KMS-11 (cell line): ENCODE measurements around the gene TMPRSS6.

Experiments
- H2AFZ ChIP-seq: fragments of 200-600 bp; sonication (generic); 2 replicates; pipeline ENCODE4 v1.6.1; 2016; ENCODE audit warnings: antibody characterized with exemption, mixed run types, low read depth
- H3K27ac ChIP-seq: fragments of 200-600 bp; sonication (generic); 2 replicates; pipeline ENCODE4 v1.6.1; 2016; ENCODE audit warnings: mild to moderate bottlenecking, mixed run types
- H3K27me3 ChIP-seq: fragments of 200-600 bp; sonication (generic); 2 replicates; pipeline ENCODE4 v1.6.1; 2017; ENCODE audit warnings: mild to moderate bottlenecking, low read depth, mixed run types, moderate library complexity; ENCODE audit not compliant: insufficient read depth
- H3K36me3 ChIP-seq: fragments of 200-600 bp; sonication (generic); 2 replicates; pipeline ENCODE4 v1.6.1; 2017; ENCODE audit warnings: mild to moderate bottlenecking, mixed run types; ENCODE audit not compliant: insufficient read depth
- H3K4me1 ChIP-seq: fragments of 200-600 bp; sonication (generic); 2 replicates; pipeline ENCODE4 v1.6.1; 2016; ENCODE audit warnings: mild to moderate bottlenecking, low read depth, mixed run types; ENCODE audit not compliant: poor library complexity, severe bottlenecking
- H3K4me2 ChIP-seq: fragments of 200-600 bp; sonication (generic); 2 replicates; pipeline ENCODE4 v1.7.0; 2016; ENCODE audit warnings: mild to moderate bottlenecking, mixed run types
- H3K4me3 ChIP-seq: fragments of 200-600 bp; sonication (generic); IDR thresholded peaks from 2 replicates; pipeline ENCODE4 v1.6.1; 2017; ENCODE audit warnings: low read depth, low read length, mixed read lengths; ENCODE audit not compliant: insufficient read depth
- H3K79me2 ChIP-seq: fragments of 200-600 bp; sonication (generic); 2 replicates; pipeline ENCODE4 v1.6.1; 2016; ENCODE audit warnings: low read depth, mixed run types; ENCODE audit not compliant: insufficient read depth
- H3K9ac ChIP-seq: fragments of 200-600 bp; sonication (generic); 2 replicates; pipeline ENCODE4 v1.6.1; 2016; ENCODE audit warnings: mild to moderate bottlenecking, mixed run types
- H4K20me1 ChIP-seq: fragments of 200-600 bp; sonication (generic); 2 replicates; pipeline ENCODE4 v1.6.1; 2016; ENCODE audit warnings: mild to moderate bottlenecking, mixed run types; ENCODE audit not compliant: insufficient read depth
- CTCF ChIP-seq: fragments of 200-600 bp; sonication (generic); conservative IDR thresholded peaks from 2 replicates; pipeline ENCODE4 v1.6.1; 2017; ENCODE audit warnings: low read depth, mild to moderate bottlenecking, antibody characterized with exemption, low read length, moderate library complexity, mixed read lengths

TMPRSS6 gene

GRCh38 chr22:37057796-37058510 is 51.6 kb downstream of the TMPRSS6 start:
- no peak overlapping the region for H3K9ac ChIP-seq
- TF ChIP-seq CTCF: no peak
- H4K20me1 ChIP-seq: no peaks in the 10 kb centered on the region
- no peak overlapping the region for H3K27ac ChIP-seq
- H3K27me3 ChIP-seq: no peaks in the 10 kb centered on the region
- H3K4me2 ChIP-seq: no peak overlapping the region
- H2AFZ ChIP-seq: no peak overlapping the region
- no peaks in the 10 kb centered on the region for H3K79me2 ChIP-seq
- H3K4me1 ChIP-seq: no peaks in the 10 kb centered on the region
- no peak overlapping the region for H3K4me3 ChIP-seq
- H3K36me3 ChIP-seq: no peaks in the 10 kb centered on the region

- Histone ChIP-seq H3K79me2 (no peaks in the 10 kb centered on the region), H4K20me1 (no peaks in the 10 kb centered on the region), H3K27ac (no peak overlapping the region), H3K9ac (no peak overlapping the region), H3K36me3 (no peaks in the 10 kb centered on the region), H2AFZ (no peak overlapping the region), H3K4me1 (no peaks in the 10 kb centered on the region), H3K27me3 (no peaks in the 10 kb centered on the region), H3K4me2 (no peak overlapping the region), H3K4me3 (no peak overlapping the region)
- no peak for TF ChIP-seq CTCF
Observed at GRCh38 chr22:37057226-37057625, 52.3 kb downstream of the TMPRSS6 start.

- no peaks in the 10 kb centered on the region for H4K20me1 ChIP-seq
- no peak overlapping the region for H2AFZ ChIP-seq
- no peaks in the 10 kb centered on the region for H3K79me2 ChIP-seq
- H3K4me3 ChIP-seq: no peak overlapping the region
- H3K4me2 ChIP-seq: no peak overlapping the region
- H3K4me1 ChIP-seq: no peaks in the 10 kb centered on the region
- H3K36me3 ChIP-seq: no peaks in the 10 kb centered on the region
- H3K27ac ChIP-seq: no peak overlapping the region
- TF ChIP-seq CTCF: no peak
- no peaks in the 10 kb centered on the region for H3K27me3 ChIP-seq
- no peak overlapping the region for H3K9ac ChIP-seq
Observed at GRCh38 chr22:37056246-37056645, 53.3 kb downstream of the TMPRSS6 start.

- H4K20me1 ChIP-seq: no peaks in the 10 kb centered on the region
- no peak overlapping the region for H2AFZ ChIP-seq
- no peaks in the 10 kb centered on the region for H3K79me2 ChIP-seq
- TF ChIP-seq CTCF: no peak
- no peaks in the 10 kb centered on the region for H3K27me3 ChIP-seq
- H3K9ac ChIP-seq: no peak overlapping the region
- no peak overlapping the region for H3K4me2 ChIP-seq
- H3K27ac ChIP-seq: no peak overlapping the region
- no peaks in the 10 kb centered on the region for H3K4me1 ChIP-seq
- H3K4me3 ChIP-seq: no peak overlapping the region
- no peaks in the 10 kb centered on the region for H3K36me3 ChIP-seq
Observed at GRCh38 chr22:37054600-37055365, 54.7 kb downstream of the TMPRSS6 start.
